GM23248 (cell line): ENCODE results near the gene DLAT. TPM values are rescaled to one million over a fixed set of nuclear protein-coding genes. Genes with fewer than 3 reads are reported as not detected.
"Not testable (repeated sequence)": the region's sequence is repeated elsewhere in the genome, so short reads cannot be mapped to it uniquely, and the experiment has no call there.

Experiments used
- DNase-seq: peaks from one replicate; pipeline ENCODE4 v3.0.0-alpha.2; 2015
- H2AFZ ChIP-seq: fragments of 200-600 bp; sonication (generic); 2 replicates; pipeline ENCODE4 v1.6.1; 2016; ENCODE audit warnings: antibody characterized with exemption
- H3F3A ChIP-seq: fragments of 200-600 bp; sonication (generic); 2 replicates; pipeline ENCODE4 v1.6.1; 2016; ENCODE audit warnings: mild to moderate bottlenecking, antibody characterized with exemption, mixed run types; ENCODE audit not compliant: insufficient read depth
- H3K27ac ChIP-seq: fragments of 200-600 bp; sonication (generic); 2 replicates; pipeline ENCODE4 v1.5.1; 2016; ENCODE audit warnings: mild to moderate bottlenecking
- H3K27me3 ChIP-seq: fragments of 200-600 bp; sonication (generic); replicated peaks from 2 replicates; pipeline ENCODE4 v1.6.1; 2016; ENCODE audit warnings: mild to moderate bottlenecking; ENCODE audit not compliant: insufficient read depth
- H3K36me3 ChIP-seq: fragments of 200-600 bp; sonication (generic); 2 replicates; pipeline ENCODE4 v1.6.1; 2016; ENCODE audit warnings: low read depth, mild to moderate bottlenecking
- H3K4me1 ChIP-seq: fragments of 200-600 bp; sonication (generic); 2 replicates; pipeline ENCODE4 v1.6.1; 2016; ENCODE audit warnings: mild to moderate bottlenecking; ENCODE audit not compliant: insufficient read depth
- H3K4me2 ChIP-seq: fragments of 200-600 bp; sonication (generic); one replicate; pipeline ENCODE4 v1.6.1; 2016; ENCODE audit warnings: mild to moderate bottlenecking; ENCODE audit not compliant: unreplicated experiment
- H3K4me3 ChIP-seq: fragments of 200-600 bp; sonication (generic); 2 replicates; pipeline ENCODE4 v1.5.1; 2016; ENCODE audit warnings: mild to moderate bottlenecking
- H3K79me2 ChIP-seq: fragments of 200-600 bp; sonication (generic); 2 replicates; pipeline ENCODE4 v1.6.1; 2016; ENCODE audit warnings: mild to moderate bottlenecking; ENCODE audit not compliant: insufficient read depth
- H3K9ac ChIP-seq: fragments of 200-600 bp; sonication (generic); 2 replicates; pipeline ENCODE4 v1.6.1; 2016; ENCODE audit warnings: mild to moderate bottlenecking
- H3K9me2 ChIP-seq: fragments of 200-600 bp; sonication (generic); 2 replicates; pipeline ENCODE4 v1.6.1; 2016; ENCODE audit warnings: mixed run types, mild to moderate bottlenecking, moderate library complexity; ENCODE audit not compliant: insufficient read depth
- H3K9me3 ChIP-seq: fragments of 200-600 bp; sonication (generic); one replicate; pipeline ENCODE4 v1.6.1; 2017; ENCODE audit warnings: low read depth
- H4K20me1 ChIP-seq: fragments of 200-600 bp; sonication (generic); 2 replicates; pipeline ENCODE4 v1.6.0; 2016; ENCODE audit not compliant: insufficient read depth
- EZH2 ChIP-seq: fragments of 200-600 bp; sonication (generic); IDR thresholded peaks from 2 replicates; pipeline ENCODE4 v1.6.1; 2018; ENCODE audit warnings: antibody characterized with exemption, mild to moderate bottlenecking; ENCODE audit not compliant: insufficient read depth, poor library complexity, severe bottlenecking
- EZH2phosphoT487 ChIP-seq: fragments of 200-600 bp; sonication (generic); IDR thresholded peaks from 2 replicates; pipeline ENCODE4 v1.6.1; 2018; ENCODE audit warnings: antibody characterized with exemption, moderate library complexity, mild to moderate bottlenecking, low read depth; ENCODE audit not compliant: insufficient read depth
- WGBS, 2 experiments: methylation state at CpG; one replicate each; pipeline ENCODE4 v1.1.6; 2015 to 2017; ENCODE audit warnings: low lambda C conversion rate in 2 of 2, low coverage in 1 of 2; ENCODE audit errors: missing lambda C conversion rate in 2 of 2; 5-methylcytosine and 5-hydroxymethylcytosine counted together
- in situ Hi-C: fragments of 300-500 bp; cut with MboI; formaldehyde crosslinking; loops from 2 replicates; pipeline ENCODE4 v1.15.0; 2020
- polyA plus RNA-seq: library from polyadenylated mRNA; unstranded; fragments of >200 nt; fragmentation: Nextera tagmentation; extraction: Ambion mirVana; gene quantifications from 2 replicates; pipeline ENCODE4 v1.2.1, GENCODE V29; 2016
- total RNA-seq: library from RNA; depleted of rRNA; stranded (reverse); fragments of >200 nt; shearing (Covaris generic); gene quantifications from 2 replicates; pipeline ENCODE4 v1.2.3, GENCODE V29; 2014

The DLAT gene
- total and polyA plus RNA-seq, 2 experiments from 2014 or later, result 32.3 to 33.4 TPM

GRCh38 chr11:112000703-112001102 is 24.5 kb upstream of the DLAT start:
- Histone ChIP-seq H2AFZ (no peak overlapping the region), H4K20me1 (no peaks in the 10 kb centered on the region), H3K9me3 (no peaks in the 10 kb centered on the region), H3K4me1 (no peaks in the 10 kb centered on the region), H3K27ac (no peak overlapping the region), H3K79me2 (no peaks in the 10 kb centered on the region), H3K4me3 (no peak overlapping the region), H3K27me3 (no peaks in the 10 kb centered on the region), H3K36me3 (peaks cover 28% of the 10 kb centered on the region), H3K4me2 (no peak overlapping the region), H3F3A (no peaks in the 10 kb centered on the region), H3K9me2 (no peaks in the 10 kb centered on the region), H3K9ac (no peak overlapping the region)
- no peak for DNase-seq
- 95 to 97% methylated on average over 1 of the region's 1 CpG for WGBS, 2 experiments
- in situ Hi-C loops, result no loop called here
- TF ChIP-seq EZH2phosphoT487 (no peak), EZH2 (no peak)

- no peaks in the 10 kb centered on the region for H3K27me3 ChIP-seq
- no peak overlapping the region for H3K9ac ChIP-seq
- no peaks in the 10 kb centered on the region for H3F3A ChIP-seq
- no peaks in the 10 kb centered on the region for H3K79me2 ChIP-seq
- H2AFZ ChIP-seq, result no peak overlapping the region
- H3K4me3 ChIP-seq, result no peak overlapping the region
- H3K9me2 ChIP-seq, result no peaks in the 10 kb centered on the region
- H4K20me1 ChIP-seq, result no peaks in the 10 kb centered on the region
- H3K36me3 ChIP-seq, result peaks cover 20% of the 10 kb centered on the region
- no peak overlapping the region for H3K4me2 ChIP-seq
- WGBS, 2 experiments, result 94 to 97% methylated on average over 6 of the region's 6 CpGs
- TF ChIP-seq EZH2 (no peak), EZH2phosphoT487 (no peak)
- H3K9me3 ChIP-seq, result no peaks in the 10 kb centered on the region
- no peaks in the 10 kb centered on the region for H3K4me1 ChIP-seq
- no peak for DNase-seq
- in situ Hi-C loops, result no loop called here
- no peak overlapping the region for H3K27ac ChIP-seq
Measured at GRCh38 chr11:112002491-112003216, 22.6 kb upstream of the DLAT start.

GRCh38 chr11:112004389-112004788 is 20.8 kb upstream of the DLAT start:
- H3K27ac ChIP-seq, result no peak overlapping the region

GRCh38 chr11:112005422-112006094 is 19.6 kb upstream of the DLAT start:
- H3K4me3 ChIP-seq, result no peak overlapping the region
- H3K4me2 ChIP-seq, result no peak overlapping the region
- DNase-seq, result no peak
- no peaks in the 10 kb centered on the region for H3F3A ChIP-seq
- no peaks in the 10 kb centered on the region for H4K20me1 ChIP-seq
- no peaks in the 10 kb centered on the region for H3K9me2 ChIP-seq
- H3K36me3 ChIP-seq, result peaks cover 13% of the 10 kb centered on the region; the same call in 1 of the 2 replicates
- H3K4me1 ChIP-seq, result no peaks in the 10 kb centered on the region
- TF ChIP-seq EZH2phosphoT487, result no peak
- TF ChIP-seq EZH2, result no peak
- no peak overlapping the region for H2AFZ ChIP-seq
- no peak overlapping the region for H3K9ac ChIP-seq
- WGBS, 2 experiments, result 95 to 98% methylated on average over 11 of the region's 11 CpGs
- H3K79me2 ChIP-seq, result no peaks in the 10 kb centered on the region
- no peaks in the 10 kb centered on the region for H3K9me3 ChIP-seq
- H3K27me3 ChIP-seq, result no peaks in the 10 kb centered on the region
- in situ Hi-C loops, result no loop called here
- no peak overlapping the region for H3K27ac ChIP-seq

More at GRCh38 chr11:112004389-112004788, 20.8 kb upstream of the DLAT start:
- in situ Hi-C loops, result no loop called here
- Histone ChIP-seq H3K4me3 (no peak overlapping the region), H3K9me3 (no peaks in the 10 kb centered on the region), H3K4me1 (no peaks in the 10 kb centered on the region), H3K27me3 (no peaks in the 10 kb centered on the region), H4K20me1 (no peaks in the 10 kb centered on the region), H3K36me3 (peaks cover 13% of the 10 kb centered on the region; the same call in 1 of the 2 replicates), H3F3A (no peaks in the 10 kb centered on the region), H3K79me2 (no peaks in the 10 kb centered on the region), H3K9me2 (no peaks in the 10 kb centered on the region), H3K9ac (no peak overlapping the region), H3K4me2 (no peak overlapping the region), H2AFZ (no peak overlapping the region)
- DNase-seq, result peak; percentile 9
- no peak for TF ChIP-seq EZH2phosphoT487
- no peak for TF ChIP-seq EZH2
- 92% methylated on average over 4 of the region's 4 CpGs for WGBS, 2 experiments

GRCh38 chr11:112006095-112006441 is 19.1 kb upstream of the DLAT start:
- H3K9me3 ChIP-seq, H2AFZ ChIP-seq, H3K79me2 ChIP-seq, DNase-seq, H3K27ac ChIP-seq, H3K27me3 ChIP-seq, H3K4me2 ChIP-seq, in situ Hi-C loops, H3K4me1 ChIP-seq, H3K9me2 ChIP-seq, H4K20me1 ChIP-seq, H3K4me3 ChIP-seq, H3F3A ChIP-seq, H3K9ac ChIP-seq: not testable (repeated sequence)
- H3K36me3 ChIP-seq, result peaks cover 13% of the 10 kb centered on the region; the same call in 1 of the 2 replicates
- WGBS, 2 experiments, result 75 to 78% methylated on average over 4 of the region's 4 CpGs

- H3K9me3 ChIP-seq, H3K4me3 ChIP-seq, DNase-seq, H3K79me2 ChIP-seq, H3K27ac ChIP-seq, H2AFZ ChIP-seq, H3K9ac ChIP-seq, H3K36me3 ChIP-seq, H3K27me3 ChIP-seq, in situ Hi-C loops, H3K4me1 ChIP-seq, H3K9me2 ChIP-seq, H3K4me2 ChIP-seq, H4K20me1 ChIP-seq: not testable (repeated sequence)
- H3F3A ChIP-seq, result peaks cover 20% of the 10 kb centered on the region; the same call in 1 of the 2 replicates
- 89% methylated on average over 4 to 5 of the region's 5 CpGs for WGBS, 2 experiments
Measured at GRCh38 chr11:112011451-112011850, 13.8 kb upstream of the DLAT start.
